K562 treated with DMSO at 1 percent for 4 hours (cell line): ENCODE results near the gene CNNM3. TPM values are rescaled to one million over a fixed set of nuclear protein-coding genes. Genes with fewer than 3 reads are reported as not detected.

Source experiments
- total RNA-seq: library from RNA; unstranded; fragments of 300-600 nt; gene quantifications from 2 replicates; pipeline ENCODE4 v1.2.3, GENCODE V29; 2022; ENCODE audit not compliant: insufficient read depth

Gene CNNM3
- 20.0 and 22.4 TPM in 2 replicates for total RNA-seq

GRCh38 chr2:96816127-96816835, at the start of gene CNNM3:
Gene CNNM3 (plus strand): TSS chr2:96816268. CDS start chr2:96816278, 10 bp downstream.

GRCh38 chr2:96843538-96844268, 27.6 kb downstream of the CNNM3 start, which contains the start of gene ANKRD23:
Gene ANKRD23 (minus strand): TSS chr2:96844021. CDS start chr2:96843992, 29 bp downstream.

GRCh38 chr2:96857667-96858372, 41.8 kb downstream of the CNNM3 start, which contains the start of gene ANKRD39:
Gene ANKRD39 (minus strand): TSS chr2:96858016. CDS start chr2:96857987, 29 bp downstream.

GRCh38 chr2:96869822-96870625, 54.0 kb downstream of the CNNM3 start, which contains the start of gene SEMA4C:
Gene SEMA4C (minus strand): TSS chr2:96870080. CDS start chr2:96867886, 2,194 bp downstream.

Other genes with a start within 250 kb of the CNNM3 start
- gene KANSL3, start 178.0 kb upstream of the CNNM3 start, total RNA-seq = 32.1 and 38.9 TPM in 2 replicates
- gene FER1L5, start 173.5 kb upstream of the CNNM3 start, total RNA-seq = not detected in 2 replicates
- gene LMAN2L, start 76.2 kb upstream of the CNNM3 start, total RNA-seq = 19.7 and 21.4 TPM in 2 replicates
- 13.8 and 15.5 TPM in 2 replicates for gene CNNM4, start 55.4 kb upstream of the CNNM3 start, total RNA-seq
- gene ANKRD23, start 27.8 kb downstream of the CNNM3 start, total RNA-seq = 2.8 and 3.2 TPM in 2 replicates
- gene ANKRD39, start 41.7 kb downstream of the CNNM3 start, total RNA-seq = 15.7 and 21.1 TPM in 2 replicates
- gene SEMA4C, start 53.8 kb downstream of the CNNM3 start, total RNA-seq = 20.0 and 27.9 TPM in 2 replicates
- gene FAM178B, start 170.3 kb downstream of the CNNM3 start, total RNA-seq = 664 and 755 TPM in 2 replicates